Uterus (tissue), 2 donors: ENCODE measurements around the gene MANEAL.

Source experiments
- CTCF ChIP-seq, 4 experiments: fragments of 200-600 bp in 2 of 4; fragments of 450-650 bp in 2 of 4; sonication (generic) in 2 of 4; IDR thresholded peaks; one replicate each; pipeline ENCODE4 v1.5.1; 2016 to 2019; ENCODE audit warnings: antibody characterized with exemption in 4 of 4, mild to moderate bottlenecking in 2 of 4, moderate library complexity in 1 of 4
- POLR2A ChIP-seq, 2 donors: fragments of 450-650 bp; IDR thresholded peaks; one replicate each; pipeline ENCODE4 v1.6.1; 2016; ENCODE audit warnings: antibody characterized with exemption in 2 of 2, mild to moderate bottlenecking in 1 of 2, moderate library complexity in 1 of 2

GRCh38 chr1:37761416-37762095 lies 32.1 kb upstream of the MANEAL start:
- TF ChIP-seq CTCF (IDR thresholded peaks at IDR 0.05) (no peak), POLR2A (IDR thresholded peaks at IDR 0.05) (no peak)
